H7 (cell line): ENCODE results near the gene KIF1C. TPM values are rescaled to one million over a fixed set of nuclear protein-coding genes. Genes with fewer than 3 reads are reported as not detected.
A peak's percentile ranks its signal among the peaks of the same experiment; 100 is the strongest.
"Not testable (repeated sequence)": the region's sequence is repeated elsewhere in the genome, so short reads cannot be mapped to it uniquely, and the experiment has no call there.

Experiments
- DNase-seq: peaks from one replicate; pipeline ENCODE4 v3.0.0; 2012
- H3K27me3 ChIP-seq: 2 replicates; pipeline ENCODE4 v1.6.0; 2011; ENCODE audit warnings: mild to moderate bottlenecking, low read length; ENCODE audit not compliant: control insufficient read depth, insufficient read depth
- H3K36me3 ChIP-seq: replicated peaks from 2 replicates; pipeline ENCODE4 v1.5.1; 2011; ENCODE audit warnings: low read length; ENCODE audit not compliant: control insufficient read depth, insufficient read depth
- H3K4me3 ChIP-seq: 2 replicates; pipeline ENCODE4 v1.5.1; 2011; ENCODE audit warnings: low read depth, mild to moderate bottlenecking, control low read depth, low read length, moderate library complexity; ENCODE audit not compliant: insufficient read depth
- total RNA-seq: library from RNA; depleted of rRNA; stranded (reverse); fragments of >200 nt; shearing (Covaris generic); gene quantifications from 2 replicates; pipeline ENCODE4 v1.2.3, GENCODE V29; 2014; rRNA removed

Gene KIF1C
- total RNA-seq, 1 experiment from 2014 or later, result 46.2 TPM

- DNase-seq, result no peak
- Histone ChIP-seq H3K36me3 (no peaks in the 10 kb centered on the region), H3K27me3 (no peaks in the 10 kb centered on the region; the same call in 1 of the 2 replicates), H3K4me3 (no peak overlapping the region)
These were observed 72.0 kb downstream of the KIF1C start for GRCh38 chr17:5069724-5070123.

- not testable (repeated sequence) for H3K36me3 ChIP-seq, H3K27me3 ChIP-seq, DNase-seq, H3K4me3 ChIP-seq
These were observed 77.7 kb downstream of the KIF1C start for GRCh38 chr17:5075472-5075871.

DNA sequence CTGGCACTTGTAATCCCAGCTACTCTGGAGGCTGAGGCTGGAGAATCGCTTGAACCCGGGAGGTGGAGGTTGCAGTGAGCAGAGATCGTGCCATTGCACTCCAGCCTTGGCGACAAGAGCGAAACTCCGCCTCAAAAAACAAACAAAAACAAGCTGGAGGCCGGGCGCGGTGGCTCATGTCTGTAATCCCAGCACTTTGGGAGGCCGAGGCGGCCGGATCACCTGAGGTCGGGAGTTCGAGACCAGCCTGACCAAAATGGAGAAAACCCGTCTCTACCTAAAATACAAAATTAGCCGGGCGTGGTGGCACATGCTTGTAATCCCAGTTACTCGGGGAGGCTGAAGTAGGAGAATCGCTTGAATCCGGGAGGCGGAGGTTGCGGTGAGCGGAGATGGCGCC, 79.5 kb downstream of the KIF1C start:
- not testable (repeated sequence) for H3K4me3 ChIP-seq, DNase-seq, H3K27me3 ChIP-seq, H3K36me3 ChIP-seq

- peak overlapping the region; percentile 47 for H3K4me3 ChIP-seq
- no peak for DNase-seq
- no peaks in the 10 kb centered on the region for H3K36me3 ChIP-seq
- peaks cover 5% of the 10 kb centered on the region; the same call in 1 of the 2 replicates for H3K27me3 ChIP-seq
These were observed 80.0 kb downstream of the KIF1C start for GRCh38 chr17:5077781-5078105.

Other genes with a start within 250 kb of the KIF1C start
- not detected in 2 replicates for gene TM4SF5, start 226.1 kb upstream of the KIF1C start, total RNA-seq
- not detected in 2 replicates for gene VMO1, start 211.6 kb upstream of the KIF1C start, total RNA-seq
- gene GLTPD2, start 209.0 kb upstream of the KIF1C start, total RNA-seq, result not detected in 2 replicates
- 348 and 395 TPM in 2 replicates for gene PSMB6, start 201.8 kb upstream of the KIF1C start, total RNA-seq
- 36.5 and 42.6 TPM in 2 replicates for gene PLD2, start 190.8 kb upstream of the KIF1C start, total RNA-seq
- gene MINK1, start 164.6 kb upstream of the KIF1C start, total RNA-seq, result 42.4 and 58.2 TPM in 2 replicates
- 7.6 and 7.8 TPM in 2 replicates for gene C17orf107, start 98.4 kb upstream of the KIF1C start, total RNA-seq
- gene CHRNE, start 94.9 kb upstream of the KIF1C start, total RNA-seq, result 0.67 and 0.69 TPM in 2 replicates
- not detected in 2 replicates for gene GP1BA, start 65.7 kb upstream of the KIF1C start, total RNA-seq
- 143 and 169 TPM in 2 replicates for gene SLC25A11, start 57.9 kb upstream of the KIF1C start, total RNA-seq
- gene RNF167, start 57.7 kb upstream of the KIF1C start, total RNA-seq, result 67.0 and 87.6 TPM in 2 replicates
- 1,296 and 1,480 TPM in 2 replicates for gene PFN1, start 49.4 kb upstream of the KIF1C start, total RNA-seq
- 24.2 and 25.7 TPM in 2 replicates for gene ENO3, start 46.8 kb upstream of the KIF1C start, total RNA-seq
- gene SPAG7, start 30.1 kb upstream of the KIF1C start, total RNA-seq, result 103 and 105 TPM in 2 replicates
- gene CAMTA2, start 10.3 kb upstream of the KIF1C start, total RNA-seq, result 1.6 and 3.8 TPM in 2 replicates
- gene INCA1, start 428 bp upstream of the KIF1C start, total RNA-seq, result 0.42 and 0.63 TPM in 2 replicates
- 0.10 TPM in 1 of 2 replicates, not detected in the other for gene SLC52A1, start 37.5 kb downstream of the KIF1C start, total RNA-seq
- 0.21 and 0.96 TPM in 2 replicates for gene ZFP3, start 80.5 kb downstream of the KIF1C start, total RNA-seq
- 20.1 and 24.8 TPM in 2 replicates for gene ZNF232, start 113.9 kb downstream of the KIF1C start, total RNA-seq
- gene USP6, start 118.1 kb downstream of the KIF1C start, total RNA-seq, result 0.03 TPM in 1 of 2 replicates, not detected in the other
- 0.73 and 1.6 TPM in 2 replicates for gene ZNF594, start 193.9 kb downstream of the KIF1C start, total RNA-seq
- gene SCIMP, start 236.9 kb downstream of the KIF1C start, total RNA-seq, result not detected in 2 replicates